T-helper 17 cell (primary cell): Measurements from ENCODE around the gene MCC. TPM values are rescaled to one million over a fixed set of nuclear protein-coding genes. Genes with fewer than 3 reads are reported as not detected.

Experiments
- ATAC-seq: fragments of 150-1000 bp; cut with Tn5 transposase; 2 replicates; pipeline ENCODE4 v1.10.0; 2021; ENCODE audit warnings: mild to moderate bottlenecking, moderate library complexity
- DNase-seq, 3 donors: peaks; one replicate each; pipeline versions ENCODE4 v3.0.0 to v3.0.0-alpha.2; 2020 to 2021
- H3K9me3 ChIP-seq: one replicate; pipeline ENCODE4 v1.7.0; 2013; ENCODE audit warnings: low read length, mild to moderate bottlenecking; ENCODE audit not compliant: control insufficient read depth, poor library complexity, severe bottlenecking
- H3K27ac Mint-ChIP-seq: one replicate; pipeline ENCODE4 v1.8.0; 2022; ENCODE audit warnings: mild to moderate bottlenecking, moderate library complexity, mixed read lengths
- H3K27me3 Mint-ChIP-seq: one replicate; pipeline ENCODE4 v1.8.0; 2022; ENCODE audit warnings: mixed read lengths
- H3K36me3 Mint-ChIP-seq: one replicate; pipeline ENCODE4 v1.8.0; 2022; ENCODE audit warnings: low read depth, mixed read lengths
- H3K4me1 Mint-ChIP-seq: one replicate; pipeline ENCODE4 v1.8.0; 2022; ENCODE audit warnings: mild to moderate bottlenecking, mixed read lengths
- H3K4me3 Mint-ChIP-seq: one replicate; pipeline ENCODE4 v1.8.0; 2022; ENCODE audit warnings: mild to moderate bottlenecking, moderate library complexity, mixed read lengths
- total RNA-seq, 4 donors: library from RNA in 2 of 4; stranded (reverse) in 2 of 4; gene quantifications; one replicate each; pipeline ENCODE4 v1.2.3 and lab custom pipeline; 2022 to 2026

Gene MCC
- total RNA-seq, 2 donors from 2014 or later: 2.2 to 4.4 TPM

DNA sequence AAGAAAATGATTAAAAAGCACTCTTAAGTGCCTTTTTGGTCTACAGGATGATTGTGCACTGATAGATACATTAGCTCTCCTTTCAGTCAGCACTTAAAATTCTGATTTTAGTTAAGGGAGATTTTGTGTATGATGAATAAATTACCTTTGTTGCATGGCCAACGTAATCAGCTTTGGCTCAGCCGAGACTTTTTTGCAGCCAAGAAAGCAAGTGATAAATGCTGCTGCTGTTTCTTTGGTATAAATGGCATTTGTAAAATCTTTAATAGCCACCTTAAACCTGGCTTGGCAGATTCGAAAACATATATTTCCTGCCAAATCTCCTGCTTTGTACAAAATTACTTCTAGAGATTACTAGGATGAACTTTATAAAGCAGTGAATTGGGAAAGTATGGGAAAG lies 364.0 kb downstream of the MCC start:
- DNase-seq (no peak), ATAC-seq (no peak)
- H3K27ac Mint-ChIP-seq: no peak overlapping the region
- peaks cover 4% of the 10 kb centered on the region for H3K4me1 Mint-ChIP-seq
- no peak overlapping the region for H3K4me3 Mint-ChIP-seq
- H3K27me3 Mint-ChIP-seq: peaks cover 4% of the 10 kb centered on the region
- no peaks in the 10 kb centered on the region for H3K9me3 ChIP-seq
- H3K36me3 Mint-ChIP-seq: peaks cover 6% of the 10 kb centered on the region

DNA sequence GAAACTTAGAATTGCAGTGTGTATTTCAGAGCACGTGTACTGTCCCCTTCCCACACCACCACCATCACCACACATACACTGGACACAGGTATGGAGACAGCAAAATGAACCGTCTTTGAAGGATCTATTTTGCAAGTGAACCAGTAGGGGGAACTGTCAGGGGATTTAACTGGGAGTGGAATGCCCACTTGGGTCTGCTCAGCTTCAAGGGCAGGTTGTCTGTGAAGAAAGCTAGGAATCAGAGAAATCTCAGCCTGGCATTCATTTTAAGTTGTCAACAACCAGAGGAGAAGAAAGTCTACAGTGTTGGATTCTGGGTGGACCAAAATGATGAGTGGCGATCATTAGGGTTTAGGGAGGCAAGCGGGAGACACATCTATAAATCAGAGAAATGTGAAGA lies 364.6 kb downstream of the MCC start:
- DNase-seq (no peak), ATAC-seq (no peak)
- H3K4me3 Mint-ChIP-seq: no peak overlapping the region
- H3K27me3 Mint-ChIP-seq: peaks cover 4% of the 10 kb centered on the region
- peaks cover 8% of the 10 kb centered on the region for H3K36me3 Mint-ChIP-seq
- H3K9me3 ChIP-seq: no peaks in the 10 kb centered on the region
- peaks cover 4% of the 10 kb centered on the region for H3K4me1 Mint-ChIP-seq
- no peak overlapping the region for H3K27ac Mint-ChIP-seq

DNA sequence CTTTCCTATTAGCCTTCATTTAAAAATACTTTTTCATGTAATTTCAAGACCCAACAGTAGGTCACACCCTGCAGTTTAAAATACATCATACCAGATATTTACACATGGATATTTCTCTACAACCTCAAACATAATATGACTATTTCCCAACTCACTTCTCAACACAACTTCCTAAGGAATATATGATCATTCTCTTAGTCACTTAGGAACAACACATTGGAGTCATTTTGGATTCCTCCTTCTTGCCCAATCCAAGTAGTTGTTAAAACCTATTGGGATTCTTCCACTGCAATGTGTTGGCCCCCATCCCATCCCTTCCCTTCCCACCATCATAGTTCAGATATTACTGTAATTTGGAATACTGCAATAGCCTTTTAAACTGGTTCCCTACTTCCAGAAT lies 366.2 kb downstream of the MCC start:
- H3K27me3 Mint-ChIP-seq: peaks cover 4% of the 10 kb centered on the region
- no peak overlapping the region for H3K27ac Mint-ChIP-seq
- peaks cover 5% of the 10 kb centered on the region for H3K36me3 Mint-ChIP-seq
- no peaks in the 10 kb centered on the region for H3K9me3 ChIP-seq
- H3K4me1 Mint-ChIP-seq: peaks cover 4% of the 10 kb centered on the region
- no peak overlapping the region for H3K4me3 Mint-ChIP-seq
- no peak for ATAC-seq
- DNase-seq: no peak

DNA sequence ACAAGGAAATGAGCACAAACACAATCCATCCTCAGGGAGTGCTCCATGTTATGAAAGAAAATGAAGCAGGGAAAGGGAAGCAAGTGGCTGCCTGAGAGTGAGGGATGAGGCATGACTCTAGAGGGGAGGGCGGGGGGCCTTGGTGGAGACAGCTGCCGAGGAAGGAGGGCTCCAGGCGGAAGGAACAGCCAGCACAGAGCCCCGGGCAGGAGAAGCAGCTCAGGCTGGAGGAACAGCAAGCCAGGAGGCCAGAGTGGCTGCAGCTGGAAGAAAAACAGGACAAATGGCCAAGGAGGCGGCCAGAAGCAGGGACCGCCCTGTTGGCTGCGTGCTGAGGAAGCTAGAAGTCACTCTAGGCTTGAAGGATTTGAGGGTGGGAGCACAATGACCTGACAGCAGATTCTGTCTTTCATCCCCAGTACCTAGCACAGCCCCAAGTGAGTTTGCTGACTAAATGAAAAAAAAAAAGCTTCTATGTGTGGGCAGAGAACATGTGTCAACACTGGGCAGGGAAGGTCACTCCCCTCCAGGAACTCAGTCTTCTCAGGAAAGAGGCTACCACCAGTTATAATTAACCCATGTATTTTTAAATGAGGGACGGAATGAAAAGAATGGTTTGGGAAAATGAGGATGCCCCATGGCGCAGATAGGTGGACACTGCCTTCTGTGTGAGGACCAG lies 368.9 kb downstream of the MCC start:
- Mint-ChIP-seq H3K27ac (no peak overlapping the region), H3K36me3 (peaks cover 3% of the 10 kb centered on the region), H3K27me3 (peaks cover 4% of the 10 kb centered on the region), H3K4me1 (no peaks in the 10 kb centered on the region), H3K4me3 (no peak overlapping the region)
- DNase-seq (no peak), ATAC-seq (no peak)
- H3K9me3 ChIP-seq: no peaks in the 10 kb centered on the region

DNA sequence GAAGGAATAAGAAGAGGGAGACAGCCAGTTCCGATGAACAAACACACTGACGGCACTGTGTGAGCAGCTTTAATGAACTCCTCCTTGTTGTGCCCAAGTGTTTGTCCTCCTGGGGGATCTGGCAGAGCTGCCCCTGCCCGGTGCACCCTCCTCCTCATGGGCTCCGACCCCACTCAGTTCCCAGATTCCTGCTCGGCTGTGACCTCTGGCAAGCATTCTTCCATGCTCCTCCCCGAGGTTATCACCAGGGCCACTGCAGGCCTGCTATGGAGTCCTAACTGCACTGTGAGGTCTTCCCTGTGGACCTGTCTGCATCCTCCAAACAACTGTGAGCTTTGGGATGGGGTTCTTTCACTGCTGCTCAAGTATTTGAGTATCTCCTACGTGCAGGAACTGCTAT lies 369.5 kb downstream of the MCC start:
- Mint-ChIP-seq H3K36me3 (peaks cover 3% of the 10 kb centered on the region), H3K4me1 (no peaks in the 10 kb centered on the region), H3K4me3 (no peak overlapping the region), H3K27me3 (peaks cover 4% of the 10 kb centered on the region), H3K27ac (no peak overlapping the region)
- DNase-seq (no peak), ATAC-seq (no peak)
- no peaks in the 10 kb centered on the region for H3K9me3 ChIP-seq

DNA sequence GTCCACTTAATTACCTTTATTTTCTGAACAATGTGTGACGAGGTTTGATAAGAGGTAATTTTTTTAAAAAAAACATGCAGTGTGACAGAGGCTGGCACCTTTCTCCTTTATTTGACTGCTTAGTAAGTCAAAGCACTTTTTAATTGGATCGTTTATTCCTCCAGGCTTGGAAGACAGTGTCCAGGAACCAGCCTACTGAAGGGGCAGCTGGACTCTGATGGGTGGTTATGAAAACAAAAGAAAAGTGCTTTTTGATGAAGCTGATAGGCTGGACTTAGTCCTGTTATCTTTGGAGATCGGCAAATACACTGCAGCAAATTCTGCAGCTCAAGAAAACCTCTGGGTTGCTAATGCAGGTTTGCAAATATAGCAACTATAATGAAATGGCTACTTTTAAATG lies 370.0 kb downstream of the MCC start:
- Mint-ChIP-seq H3K4me1 (no peaks in the 10 kb centered on the region), H3K27me3 (no peaks in the 10 kb centered on the region), H3K4me3 (no peak overlapping the region), H3K27ac (no peak overlapping the region), H3K36me3 (peaks cover 3% of the 10 kb centered on the region)
- DNase-seq (no peak), ATAC-seq (no peak)
- H3K9me3 ChIP-seq: no peaks in the 10 kb centered on the region

DNA sequence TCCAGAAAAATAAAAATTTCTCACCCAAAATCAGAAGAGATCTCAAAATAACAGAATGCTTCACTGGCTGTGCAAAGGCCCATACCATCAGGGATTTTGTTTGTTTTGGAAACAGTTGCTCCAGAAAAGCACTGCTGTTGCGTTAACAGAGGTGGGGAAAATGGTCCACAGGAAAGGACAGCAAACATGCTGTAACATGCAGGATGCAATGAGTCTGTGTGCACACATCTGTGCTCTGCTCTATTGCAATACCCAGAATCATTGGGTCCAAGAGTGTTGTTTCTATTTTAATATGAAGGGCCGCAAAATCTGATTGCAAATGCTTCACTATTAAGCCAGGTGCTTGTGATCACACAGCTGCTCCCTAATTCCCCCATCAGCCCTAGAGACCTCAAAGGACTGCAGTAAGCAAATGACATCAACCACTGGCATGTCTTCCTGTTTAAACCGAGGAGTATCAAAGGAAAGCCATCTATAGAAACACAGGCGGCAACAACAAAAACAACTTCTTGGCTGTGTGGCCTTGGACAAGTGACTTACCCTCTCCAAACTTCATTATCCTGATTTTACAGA lies 370.6 kb downstream of the MCC start:
- H3K36me3 Mint-ChIP-seq: peaks cover 3% of the 10 kb centered on the region
- DNase-seq: no peak
- H3K4me1 Mint-ChIP-seq: no peaks in the 10 kb centered on the region
- H3K27ac Mint-ChIP-seq: no peak overlapping the region
- no peak for ATAC-seq
- no peaks in the 10 kb centered on the region for H3K9me3 ChIP-seq
- H3K4me3 Mint-ChIP-seq: no peak overlapping the region
- H3K27me3 Mint-ChIP-seq: no peaks in the 10 kb centered on the region

DNA sequence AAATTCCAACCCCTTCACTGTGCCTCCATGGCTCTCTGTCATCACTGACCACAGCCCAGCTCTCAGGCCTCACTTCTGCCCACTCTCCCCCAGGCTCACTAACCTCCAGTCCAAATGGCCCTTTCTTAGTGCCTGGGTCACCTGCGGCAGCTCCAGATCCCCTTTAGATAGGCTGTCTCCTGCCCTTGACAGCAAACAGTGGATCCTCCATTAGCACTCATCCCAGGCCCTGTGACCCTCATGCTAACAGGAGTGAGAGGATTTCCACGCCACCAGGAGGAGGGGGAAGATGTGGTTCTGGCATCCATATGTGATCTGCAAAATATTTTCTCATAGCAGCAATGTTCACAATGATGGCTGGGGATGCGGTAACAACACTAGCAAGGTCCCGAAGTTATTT lies 372.3 kb downstream of the MCC start:
- no peaks in the 10 kb centered on the region for H3K27me3 Mint-ChIP-seq
- ATAC-seq: no peak

DNA sequence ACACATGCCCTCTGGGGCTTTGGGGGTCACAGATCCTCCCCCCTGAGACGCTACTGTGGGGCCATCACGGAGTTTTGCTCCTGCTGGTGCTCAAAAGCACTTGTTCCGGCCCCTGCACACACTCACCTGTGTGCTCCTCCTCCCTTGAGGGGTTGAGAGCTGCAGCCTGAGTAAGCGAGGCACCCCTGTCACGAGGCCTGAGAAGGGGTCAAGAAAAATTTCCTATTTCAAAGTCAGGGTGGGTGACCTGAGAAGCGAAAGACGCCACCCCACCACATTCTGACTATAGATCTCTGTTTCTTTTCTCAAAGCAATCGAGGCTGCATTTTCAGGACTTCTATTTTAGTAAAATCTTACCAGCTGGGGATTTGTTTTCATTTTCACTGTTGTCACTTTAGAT lies 373.2 kb downstream of the MCC start:
- Mint-ChIP-seq H3K36me3 (peaks cover 3% of the 10 kb centered on the region), H3K4me3 (no peak overlapping the region), H3K27ac (no peak overlapping the region), H3K27me3 (no peaks in the 10 kb centered on the region), H3K4me1 (no peaks in the 10 kb centered on the region)
- DNase-seq: no peak
- no peak for ATAC-seq
- H3K9me3 ChIP-seq: no peaks in the 10 kb centered on the region

More for the DNA sequence above, 372.3 kb downstream of the MCC start:
- DNase-seq: no peak
- Mint-ChIP-seq H3K4me3 (no peak overlapping the region), H3K36me3 (peaks cover 3% of the 10 kb centered on the region), H3K27ac (no peak overlapping the region), H3K4me1 (no peaks in the 10 kb centered on the region)
- H3K9me3 ChIP-seq: no peaks in the 10 kb centered on the region

DNA sequence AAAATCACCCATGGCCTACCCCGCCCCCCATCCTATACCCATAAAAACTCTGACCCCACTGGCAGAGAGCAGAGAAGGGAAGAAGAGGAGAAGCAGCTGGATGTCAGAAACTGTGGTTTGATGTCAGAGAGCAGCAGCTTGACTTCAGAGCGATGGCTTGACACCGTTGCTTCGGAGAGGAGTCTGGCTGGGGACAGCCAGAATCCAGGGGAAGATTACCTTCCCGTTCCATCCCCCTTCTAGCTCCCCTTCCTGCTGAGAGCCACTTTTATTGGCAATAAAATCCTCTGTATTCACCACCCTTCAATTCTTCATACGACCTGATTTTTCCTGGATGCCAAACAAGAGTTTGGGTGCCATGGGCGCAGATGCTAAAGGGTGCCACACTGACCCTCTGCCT lies 373.7 kb downstream of the MCC start:
- no peak overlapping the region for H3K4me3 Mint-ChIP-seq
- DNase-seq (no peak), ATAC-seq (no peak)
- no peaks in the 10 kb centered on the region for H3K9me3 ChIP-seq
- peaks cover 3% of the 10 kb centered on the region for H3K36me3 Mint-ChIP-seq
- H3K4me1 Mint-ChIP-seq: no peaks in the 10 kb centered on the region
- no peak overlapping the region for H3K27ac Mint-ChIP-seq
- no peaks in the 10 kb centered on the region for H3K27me3 Mint-ChIP-seq

DNA sequence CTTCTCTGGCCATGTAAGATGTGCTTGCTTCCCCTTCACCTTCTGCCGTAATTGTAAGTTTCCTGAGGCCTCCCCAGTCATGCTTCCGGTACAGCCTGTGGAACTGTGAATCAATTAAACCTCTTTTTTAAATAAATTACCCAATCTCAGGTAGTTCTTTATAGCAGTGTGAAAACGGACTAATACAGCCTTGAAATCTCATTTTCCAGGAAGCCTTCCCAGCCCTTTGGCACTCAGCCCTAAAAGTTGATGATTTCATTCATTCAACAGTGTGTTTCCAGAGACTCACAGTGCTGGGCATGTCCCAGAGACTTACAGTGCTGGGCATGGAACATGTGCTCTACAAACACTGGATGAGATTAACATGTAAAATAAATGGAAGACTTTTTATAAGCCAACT lies 375.8 kb downstream of the MCC start:
- no peak for ATAC-seq
- no peak overlapping the region for H3K27ac Mint-ChIP-seq
- no peaks in the 10 kb centered on the region for H3K27me3 Mint-ChIP-seq
- no peaks in the 10 kb centered on the region for H3K4me1 Mint-ChIP-seq
- H3K9me3 ChIP-seq: no peaks in the 10 kb centered on the region
- H3K4me3 Mint-ChIP-seq: no peak overlapping the region
- H3K36me3 Mint-ChIP-seq: no peaks in the 10 kb centered on the region
- DNase-seq: no peak

DNA sequence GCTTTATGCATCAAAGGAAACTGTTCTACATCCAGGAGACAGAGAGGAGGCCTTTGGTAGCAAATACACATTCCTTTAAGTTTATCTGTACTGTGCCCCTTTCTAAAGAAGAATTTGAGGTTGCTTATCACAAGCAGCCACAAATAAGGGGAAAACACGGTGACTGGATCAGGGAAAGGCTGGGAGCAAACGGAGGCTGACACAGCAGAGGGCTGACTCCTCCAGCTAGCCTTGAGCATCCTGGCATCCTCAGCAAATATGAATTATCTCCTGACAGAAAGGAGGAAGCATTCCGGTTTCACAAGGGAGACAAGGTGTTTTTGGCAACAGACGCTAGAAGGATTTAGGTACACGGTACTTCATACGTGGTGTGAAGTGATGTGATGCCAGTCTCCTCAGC lies 378.1 kb downstream of the MCC start:
- no peak for DNase-seq
- no peak overlapping the region for H3K4me3 Mint-ChIP-seq

DNA sequence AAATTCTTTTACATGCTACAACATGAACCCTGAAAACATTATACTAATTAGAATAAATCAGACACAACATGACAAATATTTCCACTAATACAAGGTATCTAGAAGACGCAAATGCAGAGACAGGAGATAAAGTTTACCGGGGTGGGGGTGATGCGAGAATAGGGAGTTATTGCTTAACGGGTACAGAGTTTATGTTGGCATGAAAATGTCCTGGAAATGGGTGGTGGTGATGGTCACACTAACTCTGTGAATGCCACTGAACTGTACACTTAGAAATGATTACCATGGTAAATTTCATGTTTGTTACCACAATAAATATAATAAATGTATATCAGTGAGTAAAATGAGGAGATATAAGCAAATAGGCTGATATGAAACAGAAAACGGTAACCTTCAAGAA lies 378.9 kb downstream of the MCC start:
- DNase-seq (no peak), ATAC-seq (no peak)
- H3K27me3 Mint-ChIP-seq: no peaks in the 10 kb centered on the region
- no peaks in the 10 kb centered on the region for H3K36me3 Mint-ChIP-seq
- peaks cover 2% of the 10 kb centered on the region for H3K4me1 Mint-ChIP-seq
- H3K4me3 Mint-ChIP-seq: no peak overlapping the region
- no peaks in the 10 kb centered on the region for H3K9me3 ChIP-seq
- no peak overlapping the region for H3K27ac Mint-ChIP-seq

More for the DNA sequence above, 378.1 kb downstream of the MCC start:
- Mint-ChIP-seq H3K27me3 (no peaks in the 10 kb centered on the region), H3K4me1 (peaks cover 2% of the 10 kb centered on the region), H3K27ac (no peak overlapping the region), H3K36me3 (no peaks in the 10 kb centered on the region)
- ATAC-seq: no peak
- H3K9me3 ChIP-seq: no peaks in the 10 kb centered on the region

DNA sequence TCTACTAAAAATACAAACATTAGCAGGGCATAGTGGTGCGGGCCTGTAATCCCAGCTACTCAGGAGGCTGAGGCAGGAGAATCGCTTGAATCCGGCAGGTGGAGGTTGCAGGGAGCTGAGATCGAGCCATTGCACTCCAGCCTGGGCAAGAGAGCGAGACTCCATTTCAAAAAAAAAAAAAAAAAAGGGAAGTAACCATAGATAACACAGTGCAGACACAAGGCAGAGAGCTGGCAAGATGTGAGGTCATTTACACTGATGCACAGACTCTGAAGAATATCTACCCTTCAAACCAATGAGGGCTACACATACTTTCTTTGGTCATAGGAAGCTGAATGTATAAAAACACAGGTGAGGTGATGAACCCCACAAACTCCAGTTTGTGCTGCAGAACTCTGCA lies 379.8 kb downstream of the MCC start:
- no peak overlapping the region for H3K4me3 Mint-ChIP-seq
- no peaks in the 10 kb centered on the region for H3K9me3 ChIP-seq
- H3K27me3 Mint-ChIP-seq: no peaks in the 10 kb centered on the region
- no peaks in the 10 kb centered on the region for H3K36me3 Mint-ChIP-seq
- H3K27ac Mint-ChIP-seq: no peak overlapping the region
- no peak for ATAC-seq
- no peak for DNase-seq
- peaks cover 2% of the 10 kb centered on the region for H3K4me1 Mint-ChIP-seq
